ENCODE measurements around the gene FARP2. TPM values are rescaled to one million over a fixed set of nuclear protein-coding genes. Genes with fewer than 3 reads are reported as not detected.

The FARP2 gene
- total and polyA plus RNA-seq, 2 of the 4 experiments (the other 2 are of a cell fraction), result 17.1 to 30.8 TPM

- no peak overlapping the region for H3K4me3 ChIP-seq (ENCODE audit: insufficient read depth, low read depth, low read length)
- H3K18ac ChIP-seq (ENCODE audit: low read depth, low read length), result no peak overlapping the region
- peak overlapping the region; percentile 28 for H2AK9ac ChIP-seq (replicated peaks; ENCODE audit: low read depth, low read length, poor library complexity)
- H2AK5ac ChIP-seq (ENCODE audit: low read depth, low read length), result peak overlapping the region; percentile 57; the same call in 1 of the 2 replicates
- H4K8ac ChIP-seq (ENCODE audit: low read depth in 2 of 2, low read length in 2 of 2), result no peak overlapping the region
- H2BK20ac ChIP-seq (ENCODE audit: low read depth, low read length), result no peak overlapping the region
- intact Hi-C loops (cut with micrococcal nuclease) (no loop called here), in situ Hi-C loops (cut with MboI; ENCODE audit: low sequenced_read_pairs) (no loop called here), dilution Hi-C loops (cut with HindIII; ENCODE audit: low sequenced_read_pairs, unreplicated experiment) (no loop called here)
- no peak overlapping the region for H4K5ac ChIP-seq (ENCODE audit: low read depth, low read length)
- H3K14ac ChIP-seq (replicated peaks; ENCODE audit: low read depth, low read length), result no peak overlapping the region
- no peak for DNase-seq
- no peak overlapping the region for H4K91ac ChIP-seq (ENCODE audit: insufficient read depth, low read depth, low read length)
- H2BK5ac ChIP-seq (ENCODE audit: low read depth, low read length, poor library complexity, severe bottlenecking), result peak overlapping the region; percentile 59
- no peaks in the 10 kb centered on the region for H3K36me3 ChIP-seq (ENCODE audit: control insufficient read depth, insufficient read depth, low read length)
- no peak overlapping the region for H3K9ac ChIP-seq (ENCODE audit: low read depth, low read length)
- H3K27me3 ChIP-seq (ENCODE audit: control insufficient read depth, insufficient read depth, low read length), result no peaks in the 10 kb centered on the region; the same call in 1 of the 2 replicates
- H2BK120ac ChIP-seq (ENCODE audit: low read depth, low read length), result no peak overlapping the region
- H3K79me1 ChIP-seq (ENCODE audit: low read depth in 1 of 2, low read length in 2 of 2), result no peaks in the 10 kb centered on the region
- H3K4ac ChIP-seq (ENCODE audit: low read depth, low read length), result no peak overlapping the region
- no TSS peak for BruUV-seq (replicated peaks)
- no peak for TF ChIP-seq NFE2L2 (IDR thresholded peaks at IDR 0.05; ENCODE audit: low read depth, low read length)
- TF ChIP-seq BHLHE40 (IDR thresholded peaks at IDR 0.05; ENCODE audit: low read depth, low read length), result no peak
- TF ChIP-seq, protein P1, sequence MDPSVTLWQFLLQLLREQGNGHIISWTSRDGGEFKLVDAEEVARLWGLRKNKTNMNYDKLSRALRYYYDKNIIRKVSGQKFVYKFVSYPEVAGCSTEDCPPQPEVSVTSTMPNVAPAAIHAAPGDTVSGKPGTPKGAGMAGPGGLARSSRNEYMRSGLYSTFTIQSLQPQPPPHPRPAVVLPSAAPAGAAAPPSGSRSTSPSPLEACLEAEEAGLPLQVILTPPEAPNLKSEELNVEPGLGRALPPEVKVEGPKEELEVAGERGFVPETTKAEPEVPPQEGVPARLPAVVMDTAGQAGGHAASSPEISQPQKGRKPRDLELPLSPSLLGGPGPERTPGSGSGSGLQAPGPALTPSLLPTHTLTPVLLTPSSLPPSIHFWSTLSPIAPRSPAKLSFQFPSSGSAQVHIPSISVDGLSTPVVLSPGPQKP (IDR thresholded peaks at IDR 0.05; ENCODE audit: borderline replicate concordance, low read depth, low read length), result no peak
- no peak for TF ChIP-seq CHD1 (IDR thresholded peaks at IDR 0.05; ENCODE audit: low read depth, low read length)
- no peak for TF ChIP-seq RAD21 (IDR thresholded peaks at IDR 0.05; ENCODE audit: low read length)
- TF ChIP-seq MXI1 (IDR thresholded peaks at IDR 0.05; ENCODE audit: borderline replicate concordance, low read depth, low read length), result no peak
- TF ChIP-seq MAFK (IDR thresholded peaks at IDR 0.05; ENCODE audit: low read depth, low read length), result no peak
- no peak for TF ChIP-seq MAZ (IDR thresholded peaks at IDR 0.05; ENCODE audit: borderline replicate concordance, low read depth, low read length)
- TF ChIP-seq SMC3 (IDR thresholded peaks at IDR 0.05; ENCODE audit: low read depth, low read length), result no peak
- TF ChIP-seq RCOR1 (IDR thresholded peaks at IDR 0.05; ENCODE audit: insufficient replicate concordance, low read length), result no peak
- no peak for TF ChIP-seq CTCF (conservative IDR thresholded peaks at IDR 0.05; ENCODE audit: low read depth, low read length)
- no peak for TF ChIP-seq FOS (IDR thresholded peaks at IDR 0.05; ENCODE audit: low read depth, low read length)
- no peak for TF ChIP-seq POLR2A (IDR thresholded peaks at IDR 0.05; ENCODE audit: low read depth, low read length)
- no peak for TF ChIP-seq RFX5 (IDR thresholded peaks at IDR 0.05; ENCODE audit: low read depth, low read length)
- no peaks in the 10 kb centered on the region for H3K4me1 ChIP-seq (ENCODE audit: control insufficient read depth, insufficient read depth, low read length)
- no peaks in the 10 kb centered on the region for H3K9me3 ChIP-seq (ENCODE audit: control insufficient read depth, insufficient read depth, low read length)
- ChIA-PET POLR2A (ENCODE audit: unreplicated experiment) (no interaction called here), CTCF (no interaction called here)
- peak overlapping the region; percentile 43 for H2AFZ ChIP-seq (replicated peaks; ENCODE audit: low read length, poor library complexity)
- H4K20me1 ChIP-seq (ENCODE audit: insufficient read depth, low read length), result no peaks in the 10 kb centered on the region
- ATAC-seq (ENCODE audit: low read depth), result no peak
- H2BK15ac ChIP-seq (ENCODE audit: low read depth, low read length), result no peak overlapping the region
- H3K4me2 ChIP-seq (ENCODE audit: low read depth, low read length), result no peak overlapping the region
- peaks cover 9% of the 10 kb centered on the region; the same call in 1 of the 2 replicates for H3K9me1 ChIP-seq (ENCODE audit: insufficient read depth, low read length)
- no peak overlapping the region for H3K23ac ChIP-seq (ENCODE audit: low read depth, low read length)
- H3K56ac ChIP-seq (ENCODE audit: extremely low read depth, insufficient read depth, low read length), result no peak overlapping the region
- WGBS, 2 experiments (ENCODE audit: extremely low coverage in 2 of 2, insufficient read length in 1 of 2), result 81 to 100% methylated on average over 1 to 2 of the region's 3 CpGs
- no peak overlapping the region for H3K27ac ChIP-seq (ENCODE audit: insufficient read depth, low read length)
Observed at GRCh38 chr2:241516520-241516965, 160.5 kb downstream of the FARP2 start.

Data from IMR-90 (cell line).